Ovary (tissue), 3 donors: ENCODE measurements around the gene SMCP.

Experiments used
- POLR2A ChIP-seq: fragments of 450-650 bp; IDR thresholded peaks from one replicate; pipeline ENCODE4 v1.6.1; 2017; ENCODE audit warnings: antibody characterized with exemption, mild to moderate bottlenecking, moderate library complexity
- TF ChIP-seq, protein P1 (sequence below), 3 donors: fragments of 450-650 bp in 2 of 3; fragments of 200-600 bp in 1 of 3; IDR thresholded peaks; one replicate each; pipeline versions ENCODE4 v1.5.1 to v1.8.0; 2016 to 2022; ENCODE audit warnings: antibody characterized with exemption in 3 of 3, mild to moderate bottlenecking in 1 of 3
- donor health status: DM: no; HTN: no; CAD: no.

DNA sequence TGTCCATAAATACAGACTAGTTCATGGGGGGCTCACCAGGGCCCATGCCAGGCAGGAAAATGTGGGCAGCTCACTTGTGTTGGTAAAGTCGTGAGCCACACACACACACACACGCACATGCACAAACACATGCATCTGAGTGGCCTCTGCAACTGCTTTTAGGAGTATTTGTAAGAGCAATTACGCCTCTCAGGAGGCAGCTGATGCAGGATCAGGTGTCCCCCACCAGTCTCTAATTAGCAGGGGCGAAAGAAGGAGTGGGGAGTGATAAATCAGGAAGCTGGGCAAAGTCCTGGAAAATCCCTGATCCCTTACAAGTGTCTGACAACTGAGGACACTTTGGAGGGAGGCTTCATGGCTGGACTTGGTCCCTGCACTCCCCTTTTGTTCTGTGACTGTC is 24.5 kb downstream of the SMCP start:
- TF ChIP-seq, protein P1, sequence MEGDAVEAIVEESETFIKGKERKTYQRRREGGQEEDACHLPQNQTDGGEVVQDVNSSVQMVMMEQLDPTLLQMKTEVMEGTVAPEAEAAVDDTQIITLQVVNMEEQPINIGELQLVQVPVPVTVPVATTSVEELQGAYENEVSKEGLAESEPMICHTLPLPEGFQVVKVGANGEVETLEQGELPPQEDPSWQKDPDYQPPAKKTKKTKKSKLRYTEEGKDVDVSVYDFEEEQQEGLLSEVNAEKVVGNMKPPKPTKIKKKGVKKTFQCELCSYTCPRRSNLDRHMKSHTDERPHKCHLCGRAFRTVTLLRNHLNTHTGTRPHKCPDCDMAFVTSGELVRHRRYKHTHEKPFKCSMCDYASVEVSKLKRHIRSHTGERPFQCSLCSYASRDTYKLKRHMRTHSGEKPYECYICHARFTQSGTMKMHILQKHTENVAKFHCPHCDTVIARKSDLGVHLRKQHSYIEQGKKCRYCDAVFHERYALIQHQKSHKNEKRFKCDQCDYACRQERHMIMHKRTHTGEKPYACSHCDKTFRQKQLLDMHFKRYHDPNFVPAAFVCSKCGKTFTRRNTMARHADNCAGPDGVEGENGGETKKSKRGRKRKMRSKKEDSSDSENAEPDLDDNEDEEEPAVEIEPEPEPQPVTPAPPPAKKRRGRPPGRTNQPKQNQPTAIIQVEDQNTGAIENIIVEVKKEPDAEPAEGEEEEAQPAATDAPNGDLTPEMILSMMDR (IDR thresholded peaks at IDR 0.05) = no peak
- TF ChIP-seq POLR2A = no peak
